CD4-positive, alpha-beta T cell treated with Interleukin-1 beta for 1 hour (primary cell): ENCODE measurements around the gene KIF13A.
"Not testable (repeated sequence)": the region's sequence is repeated elsewhere in the genome, so short reads cannot be mapped to it uniquely, and the experiment has no call there.

Experiments
- DNase-seq, 2 donors: peaks; one replicate each; pipeline ENCODE4 v3.0.0-alpha.2; 2020 to 2022

KIF13A gene

GRCh38 chr6:17869010-17869752 is 118.3 kb downstream of the KIF13A start:
- no peak for DNase-seq

GRCh38 chr6:17867880-17868279 is 119.6 kb downstream of the KIF13A start:
- DNase-seq = no peak

- no peak for DNase-seq
Observed at GRCh38 chr6:17866876-17867444, 120.5 kb downstream of the KIF13A start.

GRCh38 chr6:17865798-17866725 is 121.4 kb downstream of the KIF13A start:
- DNase-seq = no peak

- no peak for DNase-seq
Observed at GRCh38 chr6:17865243-17865642, 122.2 kb downstream of the KIF13A start.

- no peak for DNase-seq
Observed at GRCh38 chr6:17863901-17864754, 123.3 kb downstream of the KIF13A start.

- no peak for DNase-seq
Observed at GRCh38 chr6:17861361-17861760, 126.1 kb downstream of the KIF13A start.

GRCh38 chr6:17859846-17860245 is 127.6 kb downstream of the KIF13A start:
- DNase-seq = no peak

- no peak for DNase-seq
Observed at GRCh38 chr6:17858584-17858983, 128.9 kb downstream of the KIF13A start.

- not testable (repeated sequence) for DNase-seq
Observed at GRCh38 chr6:17857188-17857587, 130.2 kb downstream of the KIF13A start.

GRCh38 chr6:17856306-17856705 is 131.1 kb downstream of the KIF13A start:
- DNase-seq = no peak

- no peak for DNase-seq
Observed at GRCh38 chr6:17855381-17855780, 132.1 kb downstream of the KIF13A start.

- DNase-seq = no peak
Observed at GRCh38 chr6:17853533-17853932, 133.9 kb downstream of the KIF13A start.

- no peak for DNase-seq
Observed at GRCh38 chr6:17851720-17852161, 135.7 kb downstream of the KIF13A start.

- no peak for DNase-seq
Observed at GRCh38 chr6:17851001-17851719, 136.3 kb downstream of the KIF13A start.

GRCh38 chr6:17850281-17850680 is 137.2 kb downstream of the KIF13A start:
- DNase-seq = no peak

- no peak for DNase-seq
Observed at GRCh38 chr6:17847203-17847760, 140.2 kb downstream of the KIF13A start.

- DNase-seq = no peak
Observed at GRCh38 chr6:17846762-17847161, 140.7 kb downstream of the KIF13A start.

GRCh38 chr6:17845598-17845997 is 141.8 kb downstream of the KIF13A start:
- DNase-seq = no peak

GRCh38 chr6:17844967-17845366 is 142.5 kb downstream of the KIF13A start:
- not testable (repeated sequence) for DNase-seq
